Mesothelial cell of epicardium (in vitro differentiated cells): ENCODE data around the gene MFAP2. TPM values are rescaled to one million over a fixed set of nuclear protein-coding genes. Genes with fewer than 3 reads are reported as not detected.

Experiments
- DNase-seq, 2 experiments: peaks; one replicate each; pipeline ENCODE4 v3.0.0; 2021; ENCODE audit warnings: low spot score in 2 of 2; ENCODE audit not compliant: unreplicated experiment in 2 of 2
- H3K27ac Mint-ChIP-seq: 2 replicates; pipeline ENCODE4 v1.8.0; 2021; ENCODE audit warnings: mixed read lengths
- H3K27me3 Mint-ChIP-seq: 2 replicates; pipeline ENCODE4 v1.8.0; 2021; ENCODE audit warnings: low read depth, mixed read lengths
- H3K36me3 Mint-ChIP-seq: 2 replicates; pipeline ENCODE4 v1.8.0; 2021; ENCODE audit warnings: mixed read lengths
- H3K4me1 Mint-ChIP-seq: 2 replicates; pipeline ENCODE4 v1.8.0; 2021; ENCODE audit warnings: mixed read lengths
- H3K4me3 Mint-ChIP-seq: 2 replicates; pipeline ENCODE4 v1.8.0; 2021; ENCODE audit warnings: mild to moderate bottlenecking, moderate library complexity, mixed read lengths
- H3K9me3 Mint-ChIP-seq: 2 replicates; pipeline ENCODE4 v1.8.0; 2021; ENCODE audit warnings: mixed read lengths
- total RNA-seq: library from RNA; stranded (reverse); gene quantifications from 3 replicates; pipeline ENCODE4 v1.2.1, GENCODE V29; 2021
- TF ChIP-seq, protein P1 (sequence below): fragments of 200-600 bp; sonication (generic); IDR thresholded peaks from one replicate; pipeline ENCODE4 v1.5.0; 2021; ENCODE audit warnings: antibody characterized with exemption; ENCODE audit not compliant: unreplicated experiment

The MFAP2 gene
- total RNA-seq, 1 donor from 2014 or later: 445 TPM

DNA sequence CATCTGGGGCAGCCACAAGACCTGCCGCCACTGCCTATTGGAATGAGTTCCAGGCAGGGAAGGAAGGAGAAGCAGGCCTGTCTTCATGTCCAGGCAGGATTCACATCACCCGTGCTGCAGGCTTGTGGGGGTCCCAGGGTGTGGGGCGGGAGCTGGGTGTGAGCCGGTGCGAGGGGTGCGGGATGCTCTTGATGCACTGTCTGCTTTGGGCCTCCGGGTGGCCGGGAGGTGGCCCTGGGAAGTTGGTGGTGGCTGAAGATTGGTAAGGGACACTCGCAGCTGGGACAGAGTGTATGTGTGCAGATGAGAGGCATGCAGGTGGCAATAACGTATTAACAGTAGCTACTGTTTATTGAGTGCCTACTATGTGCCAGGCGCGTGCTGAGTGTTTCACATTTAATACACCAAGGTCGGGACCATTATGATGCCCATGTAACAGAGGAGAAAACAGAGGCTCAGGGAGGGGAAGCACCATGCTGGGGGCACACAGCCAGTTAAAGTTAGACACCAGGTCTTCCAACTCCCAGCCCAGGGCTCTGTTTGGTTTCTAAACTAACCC is 55.4 kb downstream of the MFAP2 start:
- TF ChIP-seq, protein P1, sequence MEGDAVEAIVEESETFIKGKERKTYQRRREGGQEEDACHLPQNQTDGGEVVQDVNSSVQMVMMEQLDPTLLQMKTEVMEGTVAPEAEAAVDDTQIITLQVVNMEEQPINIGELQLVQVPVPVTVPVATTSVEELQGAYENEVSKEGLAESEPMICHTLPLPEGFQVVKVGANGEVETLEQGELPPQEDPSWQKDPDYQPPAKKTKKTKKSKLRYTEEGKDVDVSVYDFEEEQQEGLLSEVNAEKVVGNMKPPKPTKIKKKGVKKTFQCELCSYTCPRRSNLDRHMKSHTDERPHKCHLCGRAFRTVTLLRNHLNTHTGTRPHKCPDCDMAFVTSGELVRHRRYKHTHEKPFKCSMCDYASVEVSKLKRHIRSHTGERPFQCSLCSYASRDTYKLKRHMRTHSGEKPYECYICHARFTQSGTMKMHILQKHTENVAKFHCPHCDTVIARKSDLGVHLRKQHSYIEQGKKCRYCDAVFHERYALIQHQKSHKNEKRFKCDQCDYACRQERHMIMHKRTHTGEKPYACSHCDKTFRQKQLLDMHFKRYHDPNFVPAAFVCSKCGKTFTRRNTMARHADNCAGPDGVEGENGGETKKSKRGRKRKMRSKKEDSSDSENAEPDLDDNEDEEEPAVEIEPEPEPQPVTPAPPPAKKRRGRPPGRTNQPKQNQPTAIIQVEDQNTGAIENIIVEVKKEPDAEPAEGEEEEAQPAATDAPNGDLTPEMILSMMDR: no peak
- Mint-ChIP-seq H3K27ac (no peak overlapping the region), H3K36me3 (no peaks in the 10 kb centered on the region), H3K4me1 (peaks cover 21% of the 10 kb centered on the region), H3K9me3 (no peaks in the 10 kb centered on the region), H3K4me3 (no peak overlapping the region), H3K27me3 (no peaks in the 10 kb centered on the region)
- no peak for DNase-seq

Other genes starting within 250 kb of the MFAP2 start
- gene RNU1-4, start 240.1 kb downstream of the MFAP2 start, total RNA-seq: 3,774 to 3,945 TPM (median 3,937 TPM) in 3 replicates
- gene RNU1-2, start 84.6 kb downstream of the MFAP2 start, total RNA-seq: 3,774 to 3,945 TPM (median 3,937 TPM) in 3 replicates
- 81.3 to 86.4 TPM (median 86.1 TPM) in 3 replicates for gene CROCC, start 58.7 kb downstream of the MFAP2 start, total RNA-seq
- gene ATP13A2, start 31.3 kb upstream of the MFAP2 start, total RNA-seq: 54.2 to 57.8 TPM (median 56.9 TPM) in 3 replicates
- 43.3 to 48.5 TPM (median 46.5 TPM) in 3 replicates for gene SDHB, start 73.4 kb upstream of the MFAP2 start, total RNA-seq
- gene PADI2, start 138.8 kb upstream of the MFAP2 start, total RNA-seq: 0.49 to 0.62 TPM (median 0.52 TPM) in 3 replicates
- gene PADI1, start 224.5 kb upstream of the MFAP2 start, total RNA-seq: 0.09 TPM in 1 of 3 replicates, not detected in the others